Left forelimb (tissue), 1 donor: ENCODE measurements around the gene CNNM2.
"Not testable (repeated sequence)": the region's sequence is repeated elsewhere in the genome, so short reads cannot be mapped to it uniquely, and the experiment has no call there.

ENCODE experiments used
- DNase-seq: peaks from one replicate; pipeline ENCODE4 v3.0.0-alpha.2; 2018; ENCODE audit warnings: low spot score

The CNNM2 gene

DNA sequence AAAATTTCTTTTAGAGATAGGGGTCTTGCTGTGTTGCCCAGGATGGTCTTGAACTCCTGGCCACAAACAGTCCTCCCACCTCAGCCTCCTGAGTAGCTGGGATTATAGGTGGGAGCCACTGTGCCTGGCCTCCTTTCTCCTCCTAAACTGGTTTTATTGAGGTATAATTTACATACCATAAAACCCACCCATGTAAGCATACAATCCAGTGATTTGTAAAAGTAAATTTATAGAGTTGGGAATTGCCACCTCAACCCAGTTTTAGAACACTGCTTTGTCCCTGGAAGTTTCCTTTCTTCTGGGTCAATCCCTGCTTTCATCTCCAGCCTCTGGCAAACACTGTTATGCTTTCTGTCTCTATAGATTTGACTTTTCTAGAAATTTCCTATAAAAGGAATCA, 49.0 kb downstream of the CNNM2 start:
- DNase-seq: no peak

DNA sequence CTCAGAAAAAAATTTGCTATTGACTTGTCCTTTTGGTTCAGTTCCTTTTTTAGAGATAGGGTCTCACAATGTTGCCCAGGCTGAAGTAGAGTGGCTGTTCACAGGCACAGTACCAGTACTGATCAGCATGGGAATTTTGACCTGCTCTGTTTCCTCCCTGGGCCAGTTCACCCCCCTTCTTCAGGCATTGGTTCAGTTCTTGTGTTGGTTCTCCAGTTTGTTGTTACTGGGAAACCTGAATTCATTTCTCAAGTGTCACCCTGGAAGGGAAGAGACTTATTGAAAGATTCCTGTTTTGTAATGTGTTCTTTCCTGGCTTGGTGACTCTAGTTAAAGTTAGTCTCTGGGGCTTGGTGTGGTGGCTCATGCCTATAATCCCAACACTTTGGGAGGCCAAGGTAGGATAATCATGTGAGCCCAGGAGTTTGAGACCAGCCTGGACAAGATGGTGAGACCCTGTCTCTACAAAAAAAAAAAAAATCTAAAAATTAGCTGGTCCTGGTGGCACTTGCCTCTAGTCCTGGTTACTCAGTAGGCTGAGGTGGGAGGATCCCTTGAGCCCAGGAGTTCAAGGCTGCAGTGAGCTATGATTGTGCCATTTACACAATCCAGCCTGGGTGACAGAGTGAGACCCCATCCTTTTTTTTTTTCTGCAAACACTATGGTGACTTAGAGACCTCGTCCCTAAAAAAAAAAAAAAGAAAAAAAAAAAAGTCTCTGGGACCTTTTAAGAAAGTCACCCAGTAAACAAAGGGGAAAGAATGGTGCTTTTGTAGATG, 52.7 kb downstream of the CNNM2 start:
- no peak for DNase-seq

DNA sequence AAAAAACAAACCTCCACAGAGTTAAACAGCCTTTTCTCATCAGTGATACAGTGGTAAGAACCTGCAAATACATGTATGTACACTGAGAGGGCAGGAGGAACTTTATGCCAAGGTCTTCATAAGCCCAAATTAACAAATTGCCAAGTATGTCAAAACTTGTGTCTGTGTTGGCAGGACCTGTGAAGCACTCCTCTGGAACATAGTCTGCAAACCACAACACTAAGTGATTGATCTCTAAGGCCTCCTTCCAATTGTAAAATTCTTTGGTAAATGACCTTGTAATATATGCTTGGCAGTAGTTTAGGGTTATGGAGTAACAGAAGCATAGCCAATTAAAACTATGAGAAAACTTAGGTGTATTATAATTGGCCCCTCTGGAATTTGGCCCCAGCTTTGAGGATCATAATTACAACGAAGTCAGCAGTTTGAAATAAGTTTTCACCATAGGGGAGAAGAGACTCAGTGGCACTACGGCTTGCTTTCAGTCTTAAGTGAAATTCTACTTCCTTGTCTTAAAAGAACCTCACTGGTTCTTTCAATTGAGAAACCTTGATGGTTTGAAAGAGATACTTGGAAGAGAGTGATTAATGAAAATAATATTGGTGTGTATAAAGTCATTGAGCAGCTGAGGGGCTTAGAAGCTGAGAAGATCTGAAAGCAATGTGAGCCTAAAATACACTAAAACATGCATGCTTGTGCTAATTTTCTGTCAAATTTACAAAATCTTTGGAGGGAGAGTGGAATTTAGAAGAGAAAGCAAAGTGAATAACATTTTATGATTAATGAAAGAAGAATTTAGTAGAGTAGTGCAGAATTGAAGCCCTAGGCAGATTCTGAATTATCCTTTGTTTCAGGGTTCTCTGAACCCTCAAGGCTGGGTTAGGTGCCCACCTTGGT, 57.6 kb downstream of the CNNM2 start:
- no peak for DNase-seq

DNA sequence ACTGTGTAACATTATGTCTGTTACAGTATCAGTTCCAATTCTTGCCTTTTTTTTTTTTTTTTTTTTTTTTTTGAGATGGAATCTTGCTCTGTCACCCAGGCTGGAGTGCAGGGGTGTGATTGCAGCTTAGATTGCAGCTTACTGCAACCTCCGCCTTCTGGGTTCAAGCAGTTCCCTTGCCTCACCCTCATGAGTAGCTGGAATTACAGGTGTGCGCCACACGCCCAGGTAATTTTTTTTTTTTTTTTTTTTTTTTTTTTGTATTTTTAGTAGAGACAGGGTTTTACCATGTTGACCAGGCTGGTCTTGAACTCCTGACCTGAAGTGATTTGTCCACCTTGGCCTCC, 58.3 kb downstream of the CNNM2 start:
- not testable (repeated sequence) for DNase-seq

DNA sequence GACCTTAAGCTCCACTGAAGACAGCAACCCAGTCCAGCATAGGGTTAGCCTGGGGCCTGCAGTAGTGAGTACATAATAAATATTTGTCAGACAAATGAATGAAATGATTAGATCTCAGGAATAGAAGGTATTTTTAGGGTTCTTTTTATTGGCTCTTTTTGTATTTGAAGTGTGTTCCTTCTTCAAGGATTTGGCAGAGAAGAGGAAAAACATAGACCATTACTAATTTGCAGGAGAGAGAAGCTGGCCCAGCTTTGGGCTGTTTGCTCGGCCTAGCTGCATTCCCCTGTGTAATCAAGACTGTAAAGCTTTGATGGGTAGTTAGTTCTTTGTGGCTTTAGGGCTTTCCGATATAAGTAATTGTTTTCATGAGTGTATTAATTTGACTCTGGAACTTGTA, 64.2 kb downstream of the CNNM2 start:
- no peak for DNase-seq

DNA sequence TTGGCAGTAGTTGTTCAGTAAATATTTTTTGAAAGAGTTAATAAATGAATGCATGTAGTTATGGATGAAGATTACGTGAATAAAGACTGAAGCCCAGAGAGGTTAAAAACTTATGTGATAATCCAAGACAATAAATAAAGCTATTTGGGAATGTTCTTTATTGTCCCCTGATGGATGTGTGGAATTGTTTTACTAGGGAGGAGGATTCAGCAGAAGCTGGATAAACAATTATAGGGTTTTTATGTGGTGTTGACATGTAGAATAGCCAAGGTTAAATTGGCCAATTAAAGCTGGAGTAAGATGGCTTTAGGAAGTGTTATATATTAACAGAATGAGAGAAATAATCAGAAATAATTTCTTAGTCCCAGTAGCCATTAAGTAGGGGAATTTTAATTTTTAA, 66.0 kb downstream of the CNNM2 start:
- no peak for DNase-seq

DNA sequence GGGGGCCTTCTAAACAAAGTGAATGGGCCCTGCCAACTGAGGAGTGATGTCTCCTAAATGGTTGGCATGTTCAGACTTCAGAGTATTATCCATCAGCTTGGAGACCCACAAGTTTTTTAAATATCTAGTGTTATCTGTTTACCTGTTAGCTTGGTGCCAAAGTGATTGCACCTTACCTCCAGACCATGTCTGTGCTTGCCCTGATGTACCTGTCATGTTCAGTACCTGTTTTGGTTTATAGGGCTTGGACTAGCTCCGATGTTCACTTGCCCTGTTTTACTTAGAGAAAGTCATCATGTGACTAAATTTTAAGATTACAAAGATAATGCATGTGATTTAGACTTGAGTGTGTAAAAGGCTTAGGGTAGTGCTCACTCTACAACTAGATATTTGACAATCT, 67.7 kb downstream of the CNNM2 start:
- no peak for DNase-seq

DNA sequence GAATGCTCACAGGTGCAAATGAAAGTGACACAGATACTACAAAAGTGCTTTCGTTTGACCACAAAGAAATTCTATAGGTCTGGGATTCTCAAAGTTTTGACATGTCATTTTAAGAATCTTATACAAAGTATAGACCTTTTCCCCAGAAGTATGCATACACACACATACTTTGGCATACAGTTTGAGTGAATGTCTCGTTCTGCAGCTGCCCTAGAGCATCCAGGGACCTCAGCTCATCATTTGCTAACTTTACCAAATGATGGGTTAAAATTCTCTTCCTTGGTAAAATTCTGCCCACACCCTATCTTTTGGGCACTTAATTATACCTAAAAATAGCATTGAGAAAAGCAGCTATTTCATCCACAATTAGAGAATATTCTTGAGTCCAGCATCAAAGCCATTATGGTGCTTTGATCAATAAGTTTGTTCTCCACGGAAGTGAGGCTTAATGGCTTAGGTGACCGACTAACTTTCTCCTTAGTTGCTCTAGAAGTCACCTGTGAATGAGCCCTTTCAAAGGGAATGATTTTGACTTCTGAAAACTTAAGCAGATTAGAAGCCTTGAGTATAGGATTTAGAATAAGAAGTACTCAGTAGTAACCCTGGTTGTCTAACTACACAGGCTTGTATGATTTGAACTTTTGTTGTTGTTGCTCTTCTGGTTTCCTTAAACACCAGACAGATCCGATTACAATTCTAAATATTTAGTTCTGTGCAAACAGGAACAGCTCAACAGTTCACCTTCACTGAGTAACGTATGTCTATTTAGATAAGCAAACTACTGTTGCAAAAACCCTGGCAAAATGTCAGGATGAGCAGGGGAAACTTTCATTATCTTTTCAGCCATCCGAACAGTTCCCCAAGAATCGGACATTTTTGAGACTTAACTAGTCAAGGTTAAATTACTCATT, 70.6 kb downstream of the CNNM2 start:
- no peak for DNase-seq

DNA sequence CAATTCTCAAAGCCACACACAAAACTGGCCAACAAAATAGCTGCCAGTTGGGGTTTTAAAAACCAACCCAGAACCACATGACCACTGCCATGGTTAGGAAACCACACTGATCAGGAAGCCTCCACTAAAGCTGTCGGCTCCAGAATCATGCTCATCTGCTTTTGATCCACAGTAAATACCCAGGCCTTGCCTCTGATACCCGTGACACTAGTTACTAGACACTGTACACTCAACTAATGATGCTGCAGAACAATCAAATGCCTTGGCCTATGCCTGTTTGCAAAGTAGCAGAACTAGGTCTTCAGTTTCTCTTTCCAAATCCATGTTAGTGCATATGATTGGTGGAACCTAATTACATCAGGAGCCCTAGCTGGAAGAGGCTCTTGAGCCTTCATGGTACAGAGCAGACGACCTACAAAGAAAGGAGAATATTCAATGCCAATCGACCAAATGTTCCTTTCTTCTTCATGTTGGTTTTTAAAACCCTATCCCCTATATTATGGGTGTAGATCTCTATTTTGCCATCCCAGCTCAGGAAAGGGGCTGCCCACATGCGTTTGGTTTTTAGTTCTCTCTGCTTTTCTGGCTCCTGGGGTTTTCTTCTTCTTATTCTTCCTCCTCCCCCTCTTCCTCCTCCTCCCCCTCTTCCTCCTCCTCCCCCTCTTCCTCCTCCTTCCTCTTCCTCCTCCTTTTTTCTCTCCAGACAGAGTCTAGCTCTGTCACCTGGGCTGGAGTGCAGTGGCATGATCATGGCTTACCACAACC, 76.6 kb downstream of the CNNM2 start:
- no peak for DNase-seq

DNA sequence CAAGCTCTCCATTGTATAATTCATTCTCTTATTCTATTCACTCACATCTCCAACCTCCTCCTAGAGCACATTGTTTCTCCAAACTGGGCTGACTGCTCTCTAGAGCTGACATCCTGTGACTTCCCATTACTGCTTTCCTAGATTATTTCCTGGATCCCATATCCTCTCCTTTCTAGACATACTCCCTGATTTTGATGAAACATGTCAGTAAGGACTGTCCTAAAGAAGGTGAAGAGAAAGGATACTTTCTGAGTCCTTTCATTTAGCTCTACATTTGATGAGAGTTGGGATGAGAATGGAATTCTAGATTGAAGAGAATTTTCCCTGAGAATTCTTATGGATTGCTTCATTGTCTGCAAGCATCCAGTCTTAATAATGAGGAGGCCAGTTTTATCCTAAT, 78.8 kb downstream of the CNNM2 start:
- no peak for DNase-seq

DNA sequence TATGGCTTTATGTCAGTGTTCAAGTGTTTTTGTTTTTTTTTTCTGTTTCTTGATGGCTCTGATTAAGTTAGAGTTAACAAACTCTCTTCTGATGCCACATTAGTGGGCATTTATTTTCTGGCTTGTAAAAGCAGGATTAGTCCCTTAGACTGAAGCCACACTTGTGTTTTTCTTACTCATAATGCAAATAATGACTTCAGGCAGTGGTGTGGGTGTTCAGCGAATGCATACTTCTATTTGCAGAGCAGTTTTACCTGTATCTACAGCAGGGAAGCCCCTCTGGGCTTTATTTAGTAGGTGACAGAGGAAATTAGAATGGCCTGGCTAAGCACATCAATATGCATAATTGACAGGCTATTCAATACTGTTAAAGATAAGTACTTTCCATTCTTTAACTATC, 79.9 kb downstream of the CNNM2 start:
- no peak for DNase-seq

DNA sequence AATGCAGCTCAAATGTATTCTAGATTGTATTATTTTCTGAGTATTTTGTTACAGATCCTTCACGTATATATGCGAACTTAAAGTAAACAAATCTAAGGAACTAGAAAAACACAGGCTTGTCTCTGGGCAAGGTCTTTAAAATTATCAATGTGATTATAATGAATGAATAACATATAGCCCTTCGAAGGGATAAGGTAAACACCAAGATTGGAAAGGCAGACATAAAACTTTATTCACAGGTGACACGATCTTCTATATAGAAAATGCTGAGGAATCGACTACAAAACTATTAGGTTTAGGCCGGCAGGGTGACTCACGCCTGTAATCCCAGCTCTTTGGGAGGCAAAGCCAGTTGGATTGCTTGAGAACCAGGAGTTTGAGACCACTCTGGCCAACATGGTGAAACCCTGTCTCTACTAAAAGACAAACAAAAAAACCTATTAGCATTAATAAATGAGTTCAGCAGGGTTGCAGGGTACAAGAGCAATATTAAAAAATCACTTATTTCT, 80.4 kb downstream of the CNNM2 start:
- DNase-seq: no peak

DNA sequence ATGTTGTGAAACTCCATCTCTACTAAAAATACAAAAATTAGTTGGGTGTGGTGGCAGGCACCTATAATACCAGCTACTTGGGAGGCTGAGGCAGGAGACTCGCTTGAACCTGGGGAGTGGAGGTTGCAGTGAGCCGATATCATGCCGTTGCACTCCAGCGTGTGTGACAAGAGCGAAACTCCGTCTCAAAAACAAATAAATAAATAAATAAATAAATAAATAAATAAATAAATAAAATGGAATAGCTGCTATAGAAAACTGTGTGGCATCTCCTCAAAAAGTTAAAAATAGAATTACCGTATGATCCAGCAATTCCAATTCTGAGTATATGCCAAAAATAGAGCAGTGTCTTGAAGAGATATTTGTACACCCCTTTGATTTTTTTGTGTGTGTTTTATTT, 82.0 kb downstream of the CNNM2 start:
- DNase-seq: not testable (repeated sequence)

DNA sequence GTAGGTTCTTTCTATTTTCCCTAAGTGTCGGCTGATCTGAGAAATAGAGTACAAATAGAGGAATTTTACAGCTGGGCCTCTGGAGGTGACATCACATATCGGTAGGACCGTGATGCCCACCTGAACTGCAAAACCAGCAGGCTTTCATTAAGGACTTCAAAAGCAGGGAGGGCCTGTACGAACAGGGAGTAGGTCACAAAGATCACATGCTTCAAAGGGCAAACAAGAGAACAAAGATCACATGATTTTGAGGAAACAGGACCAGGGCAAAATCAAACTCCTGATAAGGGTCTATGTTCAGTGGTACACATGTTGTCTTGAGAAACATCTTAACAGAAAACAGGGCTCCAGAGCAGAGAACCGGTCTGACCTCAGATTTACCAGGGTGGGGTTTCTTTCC, 88.9 kb downstream of the CNNM2 start:
- DNase-seq: no peak

DNA sequence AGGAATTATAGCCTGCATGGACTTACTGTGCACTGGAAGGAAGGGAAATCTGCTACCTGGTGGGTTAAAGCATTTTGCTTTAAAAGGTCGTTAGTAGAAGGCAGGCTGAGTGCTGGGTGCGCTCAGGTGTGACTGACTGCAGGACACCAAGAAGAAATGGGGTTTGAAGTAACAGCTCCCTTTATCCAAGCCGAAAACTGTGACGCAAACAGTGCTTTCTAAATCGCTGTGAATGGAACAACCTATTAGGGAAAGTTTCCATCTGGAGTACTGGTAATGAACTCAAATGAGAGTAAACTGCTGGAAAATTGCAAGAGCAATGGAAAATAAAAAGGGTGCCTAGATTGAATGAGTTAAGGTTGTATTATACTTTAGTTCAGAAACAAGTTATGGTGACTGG, 95.3 kb downstream of the CNNM2 start:
- DNase-seq: no peak

DNA sequence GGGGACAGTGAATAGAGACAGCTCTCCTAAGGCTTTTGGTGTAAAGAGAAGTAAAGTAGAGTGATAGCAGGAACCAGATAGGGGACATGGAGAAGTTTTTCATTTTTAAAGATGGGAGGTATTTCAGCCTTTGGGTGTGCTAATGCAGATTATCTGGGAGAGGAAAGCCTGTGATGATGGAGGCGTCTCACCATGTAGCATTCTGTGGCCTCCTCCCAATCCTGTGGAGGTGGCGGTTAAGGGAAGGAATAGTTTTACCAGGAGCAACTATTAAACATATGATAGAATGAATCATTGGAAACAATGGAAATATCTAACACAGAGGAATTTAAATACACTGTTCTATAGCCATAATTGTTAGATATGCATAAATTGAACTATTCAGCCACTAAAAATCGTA, 101.3 kb downstream of the CNNM2 start:
- no peak for DNase-seq

DNA sequence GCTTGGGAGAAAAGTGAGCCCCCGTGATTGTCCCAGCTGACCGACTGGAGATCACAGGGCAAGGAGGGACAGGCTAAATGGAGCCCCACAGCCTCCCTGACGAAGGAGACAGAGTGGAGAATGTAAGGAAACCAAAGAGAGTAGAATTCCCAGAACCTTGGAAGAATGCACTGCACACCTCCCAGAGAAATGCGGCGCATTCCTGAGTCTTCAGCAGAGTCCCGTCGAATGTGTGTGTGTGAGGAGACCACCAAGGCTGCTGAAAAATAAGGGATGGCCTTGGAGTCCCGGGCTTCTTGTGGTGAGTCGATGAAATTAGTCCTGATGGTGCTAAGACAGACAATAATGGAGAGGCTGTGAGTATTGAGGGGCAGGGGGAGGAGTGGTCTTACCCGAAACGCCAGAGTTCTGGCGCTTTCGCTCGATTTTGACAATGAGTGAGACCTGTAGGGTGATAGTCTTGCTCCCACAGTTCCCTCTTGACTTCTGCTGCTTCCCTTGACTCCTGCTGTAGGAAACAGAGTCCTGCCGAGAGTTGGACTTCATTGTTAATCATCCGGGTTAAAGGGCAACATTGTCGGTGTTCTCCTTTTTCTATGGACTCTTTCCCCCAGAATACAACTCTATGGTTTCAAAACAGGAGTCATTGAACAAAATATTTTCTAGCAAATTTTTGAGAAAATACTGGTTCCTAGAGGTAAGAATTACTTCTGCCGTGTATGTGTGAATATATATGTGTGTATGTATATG, 103.2 kb downstream of the CNNM2 start:
- no peak for DNase-seq

DNA sequence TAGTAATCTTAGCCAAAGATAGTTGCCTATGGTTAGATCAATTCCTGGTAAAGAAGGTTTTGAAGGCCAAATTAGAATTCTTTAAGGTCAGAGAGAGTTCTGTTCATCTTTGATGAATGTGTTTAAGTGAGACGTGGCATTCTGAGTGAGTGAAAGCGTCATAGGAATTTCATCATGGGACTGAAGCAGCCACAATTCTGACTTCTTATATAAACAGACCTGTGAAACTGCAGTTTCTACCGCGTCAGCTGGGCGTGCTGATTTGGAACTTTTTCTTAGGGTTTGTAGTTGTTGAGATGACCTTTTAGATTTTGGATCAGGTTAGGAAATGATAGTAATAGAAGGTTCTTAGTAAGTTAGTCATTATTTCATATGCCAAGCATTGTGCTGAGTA, 103.8 kb downstream of the CNNM2 start:
- no peak for DNase-seq

DNA sequence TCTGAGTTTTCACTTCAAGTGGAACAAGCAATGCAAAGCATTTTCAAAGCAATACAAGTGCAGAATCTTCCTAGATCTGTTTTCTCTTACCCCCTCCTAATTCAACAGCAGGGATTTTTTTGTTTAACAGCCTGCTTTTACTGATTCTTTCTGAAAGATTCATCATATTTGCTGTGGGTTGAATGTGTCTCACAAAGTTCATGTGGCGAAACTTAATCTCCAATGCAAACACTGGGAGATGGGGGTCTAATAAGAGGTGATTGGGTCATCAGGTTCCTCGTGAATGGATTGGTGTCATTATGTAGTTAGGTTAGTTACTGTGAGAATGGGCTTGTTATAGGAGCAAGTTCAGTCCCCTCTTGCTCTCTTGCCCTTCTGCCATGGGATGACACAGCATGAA, 107.6 kb downstream of the CNNM2 start:
- DNase-seq: no peak

DNA sequence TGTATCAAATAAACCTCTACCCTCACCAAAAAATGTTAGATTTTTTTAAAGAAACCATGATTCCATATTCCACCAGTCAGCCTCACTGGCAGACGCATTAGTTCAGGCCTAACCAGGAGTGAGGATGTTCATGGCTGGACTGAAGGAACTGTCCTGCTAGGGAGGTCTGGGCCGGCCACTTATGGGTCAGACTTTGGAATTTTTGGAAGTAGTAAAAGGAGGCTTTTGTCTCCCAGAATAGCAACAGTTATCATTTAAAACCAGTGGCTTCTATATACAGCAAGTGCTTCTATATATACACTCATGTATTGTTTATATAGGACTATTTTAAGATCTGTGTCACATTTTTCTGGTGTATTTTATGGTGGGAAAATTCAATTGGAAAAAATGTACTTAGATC, 120.5 kb downstream of the CNNM2 start:
- no peak for DNase-seq

DNA sequence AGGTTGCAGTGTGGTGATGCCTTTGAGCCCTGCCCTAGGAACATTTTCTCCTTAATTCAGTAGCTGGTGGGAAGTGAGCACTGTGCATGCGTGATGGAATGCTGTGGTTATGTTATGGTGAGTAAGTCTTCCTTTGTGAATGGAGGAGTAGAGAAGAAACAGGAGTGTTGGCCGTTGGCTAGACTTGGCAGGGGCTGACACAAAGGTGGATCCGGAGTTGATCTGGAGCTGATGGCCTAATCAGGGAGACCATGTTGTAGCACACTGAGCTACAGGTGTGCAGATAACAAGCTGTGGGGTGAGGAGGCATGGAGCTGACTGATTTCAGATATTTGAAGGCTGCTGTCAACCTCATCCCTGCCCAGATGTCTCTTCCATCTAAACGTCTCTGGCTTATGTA, 122.3 kb downstream of the CNNM2 start:
- DNase-seq: no peak
